Measurements from ENCODE around the gene ARHGAP5.

ARHGAP5 gene

DNA sequence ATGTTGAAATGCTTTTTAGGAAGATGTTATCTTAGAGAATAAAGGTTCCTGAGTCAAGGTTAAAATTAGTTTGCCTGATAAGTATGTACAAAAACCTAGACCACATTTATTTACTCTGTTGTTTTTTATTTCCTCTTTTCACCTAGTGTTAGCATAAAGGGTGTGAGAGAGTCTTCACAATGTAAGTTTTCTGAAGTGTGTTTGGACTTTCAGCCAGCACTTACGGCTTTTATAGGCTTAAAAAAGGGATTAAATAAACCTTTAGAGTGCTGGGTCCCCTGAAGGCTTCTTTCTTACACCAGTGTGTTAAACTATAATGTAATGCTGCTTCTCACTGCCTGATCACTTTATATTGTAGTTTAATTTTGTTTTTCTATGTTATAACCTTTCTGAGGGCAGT, 27.2 kb downstream of the ARHGAP5 start:
- peaks cover 64% of the 10 kb centered on the region for H3K36me3 ChIP-seq (ENCODE audit: low read depth)
- H3K9me3 ChIP-seq (ENCODE audit: severe bottlenecking) = no peaks in the 10 kb centered on the region
- no peak for ATAC-seq (ENCODE audit: low read depth)
- H3K27me3 ChIP-seq (ENCODE audit: insufficient read depth, poor library complexity, severe bottlenecking) = no peaks in the 10 kb centered on the region
- TF ChIP-seq, protein P1, sequence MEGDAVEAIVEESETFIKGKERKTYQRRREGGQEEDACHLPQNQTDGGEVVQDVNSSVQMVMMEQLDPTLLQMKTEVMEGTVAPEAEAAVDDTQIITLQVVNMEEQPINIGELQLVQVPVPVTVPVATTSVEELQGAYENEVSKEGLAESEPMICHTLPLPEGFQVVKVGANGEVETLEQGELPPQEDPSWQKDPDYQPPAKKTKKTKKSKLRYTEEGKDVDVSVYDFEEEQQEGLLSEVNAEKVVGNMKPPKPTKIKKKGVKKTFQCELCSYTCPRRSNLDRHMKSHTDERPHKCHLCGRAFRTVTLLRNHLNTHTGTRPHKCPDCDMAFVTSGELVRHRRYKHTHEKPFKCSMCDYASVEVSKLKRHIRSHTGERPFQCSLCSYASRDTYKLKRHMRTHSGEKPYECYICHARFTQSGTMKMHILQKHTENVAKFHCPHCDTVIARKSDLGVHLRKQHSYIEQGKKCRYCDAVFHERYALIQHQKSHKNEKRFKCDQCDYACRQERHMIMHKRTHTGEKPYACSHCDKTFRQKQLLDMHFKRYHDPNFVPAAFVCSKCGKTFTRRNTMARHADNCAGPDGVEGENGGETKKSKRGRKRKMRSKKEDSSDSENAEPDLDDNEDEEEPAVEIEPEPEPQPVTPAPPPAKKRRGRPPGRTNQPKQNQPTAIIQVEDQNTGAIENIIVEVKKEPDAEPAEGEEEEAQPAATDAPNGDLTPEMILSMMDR (IDR thresholded peaks at IDR 0.05; ENCODE audit: poor library complexity, severe bottlenecking) = no peak
- no peak overlapping the region for H3K4me3 ChIP-seq (ENCODE audit: severe bottlenecking)
- no peak for DNase-seq (ENCODE audit: low spot score)
- no peak overlapping the region for H3K27ac ChIP-seq (ENCODE audit: poor library complexity, severe bottlenecking)
- H3K4me1 ChIP-seq (ENCODE audit: insufficient read depth, poor library complexity, severe bottlenecking) = no peaks in the 10 kb centered on the region

GRCh38 chr14:32104803-32105202, 27.7 kb downstream of the ARHGAP5 start:
- TF ChIP-seq, protein P1 (IDR thresholded peaks at IDR 0.05; ENCODE audit: poor library complexity, severe bottlenecking) = peak; percentile 17
- Histone ChIP-seq H3K9me3 (ENCODE audit: severe bottlenecking) (no peaks in the 10 kb centered on the region), H3K4me3 (ENCODE audit: severe bottlenecking) (no peak overlapping the region), H3K27me3 (ENCODE audit: insufficient read depth, poor library complexity, severe bottlenecking) (no peaks in the 10 kb centered on the region), H3K27ac (ENCODE audit: poor library complexity, severe bottlenecking) (no peak overlapping the region), H3K4me1 (ENCODE audit: insufficient read depth, poor library complexity, severe bottlenecking) (no peaks in the 10 kb centered on the region), H3K36me3 (ENCODE audit: low read depth) (peaks cover 62% of the 10 kb centered on the region)
- DNase-seq (ENCODE audit: low spot score) (no peak), ATAC-seq (ENCODE audit: low read depth) (no peak)

DNA sequence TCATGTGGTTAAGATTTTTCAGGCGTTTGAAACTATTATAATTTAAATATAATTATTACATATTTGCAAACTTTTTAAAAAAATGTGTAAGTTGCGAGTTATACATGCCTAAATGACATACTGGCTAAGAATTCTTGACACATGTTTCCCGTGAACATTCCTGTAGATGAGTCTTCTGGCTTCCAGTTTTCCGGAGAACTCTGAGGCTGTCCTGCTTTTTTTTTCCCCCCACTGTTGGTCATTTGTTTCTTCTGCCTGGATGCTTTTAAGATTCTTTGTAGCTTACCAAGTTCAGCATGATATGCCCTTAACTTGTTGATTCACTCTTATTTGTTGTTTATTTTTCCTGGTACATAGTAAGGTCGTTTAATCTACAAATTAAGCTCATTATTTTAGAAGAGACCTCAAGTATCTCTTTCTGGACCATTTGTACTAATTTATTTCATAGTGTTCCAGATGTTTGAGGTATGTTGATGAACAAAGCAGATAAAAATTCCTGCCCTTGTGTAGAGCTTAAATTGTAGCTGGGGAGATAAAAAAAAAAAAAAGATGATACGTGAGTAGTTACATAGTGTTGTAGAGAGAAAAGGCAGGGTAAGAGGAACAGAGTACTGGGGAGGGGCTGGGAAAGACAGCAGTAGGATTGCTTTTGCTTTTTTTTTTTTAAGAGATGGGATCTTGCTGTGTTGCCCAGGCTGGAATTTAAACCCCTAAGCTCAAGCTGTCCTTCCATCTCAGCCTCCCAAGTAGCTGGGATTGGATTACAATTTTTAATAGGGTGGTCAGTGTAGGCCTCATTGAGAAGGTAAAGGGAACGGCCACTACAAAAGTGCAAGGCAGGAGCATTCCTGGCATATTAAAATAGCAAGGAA, 32.8 kb downstream of the ARHGAP5 start:
- ATAC-seq (ENCODE audit: low read depth) (no peak), DNase-seq (ENCODE audit: low spot score) (no peak)
- H3K4me3 ChIP-seq (ENCODE audit: severe bottlenecking) = no peak overlapping the region
- H3K4me1 ChIP-seq (ENCODE audit: insufficient read depth, poor library complexity, severe bottlenecking) = no peaks in the 10 kb centered on the region
- H3K9me3 ChIP-seq (ENCODE audit: severe bottlenecking) = no peaks in the 10 kb centered on the region
- TF ChIP-seq, protein P1 (IDR thresholded peaks at IDR 0.05; ENCODE audit: poor library complexity, severe bottlenecking) = no peak
- peaks cover 49% of the 10 kb centered on the region for H3K36me3 ChIP-seq (ENCODE audit: low read depth)
- no peaks in the 10 kb centered on the region for H3K27me3 ChIP-seq (ENCODE audit: insufficient read depth, poor library complexity, severe bottlenecking)
- H3K27ac ChIP-seq (ENCODE audit: poor library complexity, severe bottlenecking) = no peak overlapping the region

GRCh38 chr14:32110548-32110896, 33.4 kb downstream of the ARHGAP5 start:
- ATAC-seq (ENCODE audit: low read depth) (no peak), DNase-seq (ENCODE audit: low spot score) (no peak)
- Histone ChIP-seq H3K4me1 (ENCODE audit: insufficient read depth, poor library complexity, severe bottlenecking) (no peaks in the 10 kb centered on the region), H3K9me3 (ENCODE audit: severe bottlenecking) (no peaks in the 10 kb centered on the region), H3K27me3 (ENCODE audit: insufficient read depth, poor library complexity, severe bottlenecking) (no peaks in the 10 kb centered on the region), H3K4me3 (ENCODE audit: severe bottlenecking) (no peak overlapping the region), H3K27ac (ENCODE audit: poor library complexity, severe bottlenecking) (no peak overlapping the region), H3K36me3 (ENCODE audit: low read depth) (peaks cover 46% of the 10 kb centered on the region)
- TF ChIP-seq, protein P1 (IDR thresholded peaks at IDR 0.05; ENCODE audit: poor library complexity, severe bottlenecking) = no peak

GRCh38 chr14:32121536-32121935, 44.4 kb downstream of the ARHGAP5 start:
- H3K36me3 ChIP-seq (ENCODE audit: low read depth) = peaks cover 69% of the 10 kb centered on the region
- DNase-seq (ENCODE audit: low spot score) (no peak), ATAC-seq (ENCODE audit: low read depth) (no peak)
- no peak overlapping the region for H3K4me3 ChIP-seq (ENCODE audit: severe bottlenecking)
- H3K4me1 ChIP-seq (ENCODE audit: insufficient read depth, poor library complexity, severe bottlenecking) = peaks cover 8% of the 10 kb centered on the region
- H3K9me3 ChIP-seq (ENCODE audit: severe bottlenecking) = no peaks in the 10 kb centered on the region
- H3K27ac ChIP-seq (ENCODE audit: poor library complexity, severe bottlenecking) = no peak overlapping the region
- TF ChIP-seq, protein P1 (IDR thresholded peaks at IDR 0.05; ENCODE audit: poor library complexity, severe bottlenecking) = no peak
- no peaks in the 10 kb centered on the region for H3K27me3 ChIP-seq (ENCODE audit: insufficient read depth, poor library complexity, severe bottlenecking)
